RPMI7951 (cell line): Measurements from ENCODE around the gene TMEM151B. TPM values are rescaled to one million over a fixed set of nuclear protein-coding genes. Genes with fewer than 3 reads are reported as not detected.

ENCODE experiments used
- DNase-seq: peaks from one replicate; pipeline ENCODE4 v3.0.0-alpha.2; 2012; ENCODE audit warnings: low read depth
- total RNA-seq: library from RNA; depleted of rRNA; stranded (reverse); fragments of >200 nt; shearing (Covaris generic); gene quantifications from 2 replicates; pipeline ENCODE4 v1.2.3, GENCODE V29; 2014

TMEM151B gene
- total RNA-seq, 1 experiment from 2014 or later: 0.12 TPM

DNA sequence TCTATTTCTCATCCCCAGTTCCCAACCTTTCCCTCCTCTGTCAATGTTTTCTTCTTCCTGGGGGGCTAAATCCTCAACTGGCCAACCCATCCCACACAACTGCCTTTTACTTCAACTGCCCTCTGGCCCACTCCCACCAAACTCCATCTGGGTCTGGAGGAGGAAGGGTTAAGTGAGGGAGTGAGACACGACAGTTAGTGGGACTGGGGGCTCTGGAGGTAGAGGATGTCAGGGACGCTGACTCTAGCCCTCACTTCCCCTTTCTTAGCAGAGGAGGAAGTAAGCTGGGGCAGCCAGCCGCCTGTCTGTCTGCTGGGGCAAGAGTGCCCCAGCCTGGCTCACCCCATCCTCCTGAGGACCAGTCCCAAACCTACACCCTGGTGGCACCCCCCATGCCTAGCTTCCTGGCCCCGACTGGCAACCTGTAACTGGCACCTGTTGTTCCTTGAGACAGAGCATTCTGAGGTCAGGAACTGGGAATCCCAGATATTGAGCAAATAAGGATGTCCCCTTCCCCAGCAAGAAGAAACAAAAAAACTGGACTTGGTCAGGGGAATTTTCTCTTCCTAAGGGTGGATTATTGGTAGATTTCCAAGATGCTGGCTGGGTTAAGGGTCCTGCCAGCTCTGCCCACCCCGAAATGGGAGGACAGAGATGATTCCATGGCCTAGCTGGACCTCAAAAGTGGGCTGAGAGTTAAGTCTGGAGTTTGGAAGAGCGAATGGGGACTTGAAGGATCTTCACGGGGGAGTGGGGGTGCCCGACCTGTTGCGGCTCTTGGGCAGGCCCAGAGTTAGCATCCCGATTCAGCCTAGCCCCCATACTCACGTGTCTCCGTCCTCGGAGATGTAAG is 5.9 kb upstream of the TMEM151B start:
- DNase-seq: no peak

GRCh38 chr6:44265007-44265721 is 5.1 kb upstream of the TMEM151B start, which contains the start of gene NFKBIE:
Gene NFKBIE, minus strand, starts transcription at chr6:44265551. Its CDS starts 205 bp downstream, at chr6:44265346.
- peak; percentile 91 for DNase-seq

- no peak for DNase-seq
Measured at GRCh38 chr6:44265722-44266233, 4.5 kb upstream of the TMEM151B start.

GRCh38 chr6:44266347-44266746 is 3.9 kb upstream of the TMEM151B start:
- no peak for DNase-seq

GRCh38 chr6:44267252-44267651 is 3.0 kb upstream of the TMEM151B start:
- DNase-seq: no peak

DNA sequence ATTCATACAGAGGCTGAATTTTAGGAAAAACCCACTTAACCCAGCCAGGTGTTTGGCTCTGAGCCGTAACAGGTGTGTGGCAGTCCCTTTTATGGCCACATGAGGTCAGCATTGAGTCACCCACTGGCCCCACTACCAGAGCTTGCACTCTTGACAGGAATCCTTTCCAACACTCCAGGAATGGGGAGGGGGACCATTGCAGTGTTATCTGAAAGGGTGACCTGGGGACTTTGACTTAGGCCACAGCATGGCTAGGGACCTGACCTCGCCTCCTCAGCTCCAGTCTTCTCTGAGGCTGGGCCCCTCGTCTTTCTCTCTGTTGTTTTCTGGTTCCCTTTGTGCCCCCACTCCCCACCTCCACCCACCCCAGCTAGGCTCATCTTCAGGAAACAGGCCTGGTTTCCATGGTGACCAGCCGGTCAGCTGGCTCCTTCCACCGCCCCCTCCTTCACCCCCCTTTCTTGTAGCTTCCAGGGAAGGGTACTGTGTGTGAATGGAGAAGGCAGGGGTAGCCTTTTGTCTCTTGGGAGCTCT is 2.1 kb upstream of the TMEM151B start:
- DNase-seq: peak; percentile 25

DNA sequence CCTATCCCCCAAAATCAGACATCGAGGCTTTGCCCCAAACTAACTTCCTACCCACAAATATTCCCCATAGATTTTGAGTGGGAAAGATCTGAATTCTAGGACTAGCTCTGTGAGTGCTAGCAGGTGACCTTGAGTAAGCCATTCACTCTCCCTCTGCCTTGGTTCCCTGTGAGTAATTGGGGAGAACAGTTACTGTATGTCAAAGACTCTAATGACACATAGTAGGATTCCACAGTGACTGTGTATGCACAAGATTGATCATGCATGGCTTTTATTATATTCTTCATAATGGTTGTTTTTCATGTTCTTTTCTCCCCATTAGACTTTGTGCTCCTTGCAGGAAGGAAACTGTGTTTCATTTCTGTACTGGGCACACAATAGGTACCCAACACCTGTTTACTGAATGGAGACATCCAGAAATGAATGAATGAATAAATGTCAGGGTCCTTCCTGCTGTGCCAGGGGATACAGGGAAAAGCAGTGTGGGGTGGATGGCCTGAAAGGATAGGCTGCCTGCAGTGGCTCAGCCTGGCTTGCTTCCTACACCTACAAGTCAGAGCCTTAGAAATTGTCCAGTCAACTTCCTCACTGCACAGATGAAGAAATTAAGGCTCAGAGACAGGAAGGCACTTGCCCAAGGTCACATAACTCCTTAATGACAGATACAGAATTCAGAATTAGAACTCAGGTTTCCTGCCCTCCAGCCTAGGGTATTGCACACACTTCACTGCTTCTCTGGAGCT is 901 bp upstream of the TMEM151B start:
- DNase-seq: no peak

DNA sequence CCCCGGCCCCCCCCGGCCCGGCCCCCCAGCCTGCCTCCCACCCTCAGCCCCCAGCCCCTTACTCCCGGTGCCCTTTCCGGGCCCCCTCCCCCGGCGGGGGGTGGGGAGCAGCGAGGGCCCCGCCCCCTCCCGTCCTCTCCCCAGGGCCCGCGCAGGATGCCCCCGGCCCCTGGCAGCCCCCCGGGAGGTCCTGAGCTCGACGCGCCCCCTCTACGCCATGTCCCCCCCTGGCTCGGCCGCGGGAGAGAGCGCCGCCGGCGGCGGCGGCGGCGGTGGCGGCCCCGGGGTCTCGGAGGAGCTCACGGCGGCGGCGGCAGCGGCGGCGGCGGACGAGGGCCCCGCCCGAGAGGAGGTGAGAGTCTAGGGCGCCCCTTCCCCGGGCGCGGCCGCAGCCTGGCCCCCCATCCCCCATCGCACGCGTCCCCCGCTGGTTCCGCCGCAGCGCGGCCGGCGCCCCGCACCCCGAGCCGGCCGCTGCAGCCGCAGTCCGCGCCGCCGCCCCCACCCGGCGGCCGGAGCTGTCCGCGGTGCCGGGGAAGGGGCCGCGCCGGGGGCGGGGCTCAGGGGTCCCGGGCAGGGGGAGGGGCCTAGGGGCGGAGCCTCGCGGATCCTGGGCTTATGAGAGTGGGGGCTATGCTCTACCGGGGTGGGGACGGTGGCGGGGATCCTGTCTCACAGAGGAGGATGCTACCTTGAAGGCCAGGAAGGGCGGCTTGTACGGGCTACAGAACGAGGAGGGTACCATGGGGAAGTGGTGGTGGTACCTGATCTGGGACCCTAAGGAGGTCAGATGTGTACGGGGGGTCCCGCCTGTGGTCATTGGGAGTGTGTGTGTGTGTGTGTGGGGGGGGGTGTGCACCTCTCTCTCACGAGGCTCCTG is 516 bp downstream of the TMEM151B start:
- no peak for DNase-seq

DNA sequence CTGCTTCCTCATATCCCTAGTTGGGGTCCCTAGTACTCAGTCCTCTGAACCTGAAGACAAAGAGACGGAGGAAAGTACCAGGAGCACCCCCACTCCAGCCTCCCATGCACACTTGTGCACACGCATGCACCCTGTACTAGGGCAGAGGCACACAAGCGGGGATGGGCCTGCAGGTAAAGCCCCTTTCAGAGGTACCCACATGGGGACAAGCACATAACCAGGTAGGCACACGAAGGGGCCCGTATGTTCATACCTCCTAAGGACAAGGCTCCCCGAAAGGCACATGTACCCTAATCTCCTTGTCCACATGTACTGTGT is 1.1 kb downstream of the TMEM151B start:
- no peak for DNase-seq

- DNase-seq: no peak
Measured at GRCh38 chr6:44271914-44272313, 1.7 kb downstream of the TMEM151B start.

DNA sequence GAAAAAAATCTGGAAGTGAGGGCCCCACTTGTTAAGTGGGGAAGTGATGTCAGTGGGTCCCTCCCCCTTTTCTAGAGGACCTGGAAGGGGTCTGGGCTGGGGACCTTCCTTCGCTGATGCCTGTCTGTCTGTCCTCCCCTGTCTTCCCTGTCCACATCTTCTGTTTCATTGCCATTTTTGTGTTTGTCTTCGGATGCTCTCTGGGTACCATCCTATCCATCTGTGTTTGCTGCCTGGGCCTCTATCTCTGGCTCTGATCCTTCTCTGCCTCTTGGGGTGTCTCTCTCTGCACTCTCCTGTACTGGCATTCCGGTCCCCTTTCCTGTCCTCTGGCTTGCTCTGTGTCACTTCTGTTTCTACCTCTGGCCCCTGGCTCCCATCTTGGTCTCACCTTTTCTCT is 2.3 kb downstream of the TMEM151B start:
- no peak for DNase-seq

- no peak for DNase-seq
Measured at GRCh38 chr6:44272999-44273566, 2.8 kb downstream of the TMEM151B start.

DNA sequence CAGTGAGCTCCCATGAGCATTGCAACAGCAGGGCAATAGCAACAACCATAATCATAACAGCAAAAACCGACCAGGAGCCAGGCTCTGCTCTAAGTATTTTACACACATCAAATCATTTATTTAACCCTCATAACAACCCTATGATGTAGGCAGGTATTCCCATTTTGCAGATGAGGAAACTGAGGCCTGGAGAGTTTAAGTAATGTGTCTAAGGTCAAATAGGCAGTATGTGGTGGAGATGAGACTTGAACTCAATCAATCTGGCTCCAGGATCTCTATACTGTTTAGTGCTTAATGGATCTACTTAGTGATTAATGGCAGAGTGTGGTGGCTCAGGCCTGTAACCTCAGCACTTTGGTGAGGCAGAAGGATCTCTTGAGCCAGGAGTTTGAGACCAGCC is 3.4 kb downstream of the TMEM151B start:
- no peak for DNase-seq

DNA sequence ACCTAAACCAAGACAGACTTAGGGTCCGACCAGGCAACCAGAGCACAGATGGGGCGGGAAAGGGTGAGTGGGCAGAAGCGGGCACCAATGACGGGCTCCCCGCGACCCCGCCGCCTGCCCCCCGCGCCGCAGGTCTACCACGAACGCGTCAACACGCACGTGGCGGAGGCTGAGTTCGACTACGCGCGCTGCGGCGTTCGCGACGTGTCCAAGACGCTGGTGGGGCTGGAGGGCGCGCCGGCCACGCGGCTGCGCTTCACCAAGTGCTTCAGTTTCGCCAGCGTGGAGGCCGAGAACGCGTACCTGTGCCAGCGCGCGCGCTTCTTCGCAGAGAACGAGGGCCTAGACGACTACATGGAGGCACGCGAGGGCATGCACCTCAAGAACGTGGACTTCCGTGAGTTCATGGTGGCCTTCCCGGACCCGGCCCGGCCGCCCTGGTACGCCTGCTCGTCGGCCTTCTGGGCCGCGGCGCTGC is 5.1 kb downstream of the TMEM151B start:
- DNase-seq: no peak

DNA sequence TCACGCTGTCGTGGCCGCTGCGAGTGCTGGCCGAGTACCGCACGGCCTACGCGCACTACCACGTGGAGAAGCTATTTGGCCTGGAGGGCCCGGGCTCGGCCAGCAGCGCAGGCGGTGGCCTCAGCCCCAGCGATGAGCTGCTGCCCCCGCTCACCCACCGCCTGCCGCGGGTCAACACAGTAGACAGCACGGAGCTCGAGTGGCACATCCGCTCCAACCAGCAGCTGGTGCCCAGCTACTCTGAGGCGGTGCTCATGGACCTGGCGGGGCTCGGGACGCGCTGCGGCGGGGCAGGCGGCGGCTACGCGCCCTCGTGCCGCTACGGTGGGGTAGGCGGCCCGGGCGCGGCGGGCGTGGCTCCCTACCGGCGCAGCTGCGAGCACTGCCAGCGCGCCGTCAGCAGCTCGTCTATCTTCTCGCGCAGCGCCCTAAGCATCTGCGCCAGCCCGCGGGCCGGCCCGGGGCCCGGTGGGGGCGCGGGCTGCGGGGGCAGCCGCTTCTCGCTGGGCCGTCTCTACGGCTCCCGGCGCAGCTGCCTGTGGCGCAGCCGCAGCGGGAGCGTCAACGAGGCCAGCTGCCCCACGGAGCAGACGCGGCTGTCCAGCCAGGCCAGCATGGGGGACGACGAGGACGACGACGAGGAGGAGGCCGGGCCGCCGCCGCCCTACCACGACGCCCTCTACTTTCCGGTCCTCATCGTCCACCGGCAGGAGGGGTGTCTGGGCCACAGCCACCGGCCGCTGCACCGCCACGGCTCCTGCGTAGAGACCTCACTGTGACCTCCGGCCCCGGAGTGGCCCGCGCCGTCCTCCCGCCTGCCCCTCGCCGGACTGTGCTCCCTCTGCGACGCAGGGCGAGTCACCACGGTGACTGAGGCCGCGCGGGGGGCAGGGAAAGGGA is 5.7 kb downstream of the TMEM151B start:
- DNase-seq: no peak

DNA sequence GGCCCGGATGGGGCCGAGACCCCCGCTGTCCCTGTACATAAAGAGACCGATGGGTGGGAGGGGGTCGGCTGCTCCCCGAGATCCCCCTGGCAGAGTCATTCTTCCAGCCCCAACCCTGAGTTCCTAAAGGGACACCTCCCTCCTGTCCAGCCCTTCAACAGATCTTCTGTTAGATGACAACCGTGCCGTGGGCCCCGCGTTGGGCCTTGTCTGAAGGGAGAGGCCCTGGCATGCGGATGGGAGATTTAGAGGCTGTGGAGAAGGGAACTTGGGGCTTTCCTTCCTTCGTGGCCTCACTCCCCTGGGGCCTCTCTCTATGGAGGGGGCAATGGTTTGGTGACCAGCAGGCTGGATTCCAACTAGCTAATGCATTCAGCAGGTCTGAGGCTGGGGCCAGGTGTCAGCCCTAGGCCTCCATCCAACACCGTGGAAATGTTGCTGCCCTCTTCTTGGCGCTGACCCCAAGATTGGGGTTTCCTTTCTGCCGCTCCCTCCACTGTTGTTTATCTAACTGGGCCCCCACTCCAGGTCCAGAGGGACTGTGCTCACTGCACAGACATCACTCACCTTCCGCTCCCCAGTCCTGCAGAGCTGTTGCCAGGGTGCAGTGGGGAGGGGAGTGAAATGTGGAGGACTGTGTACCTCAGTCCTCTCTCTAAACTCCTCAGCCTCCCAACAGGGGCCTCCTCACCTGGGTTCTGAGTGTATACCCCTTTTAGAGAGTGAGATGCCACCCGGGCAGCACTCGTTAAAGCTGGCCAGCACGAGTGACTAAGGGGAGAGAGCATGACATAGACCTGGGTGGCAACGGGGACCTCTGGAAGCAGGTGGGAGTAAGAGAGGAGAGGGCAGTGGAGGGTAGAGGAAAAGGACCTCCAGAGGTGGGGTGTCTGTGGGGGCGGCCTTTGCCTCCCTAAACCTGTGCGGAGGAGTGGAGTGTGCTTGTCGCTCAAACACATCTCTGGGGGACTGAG is 6.7 kb downstream of the TMEM151B start:
- no peak for DNase-seq

DNA sequence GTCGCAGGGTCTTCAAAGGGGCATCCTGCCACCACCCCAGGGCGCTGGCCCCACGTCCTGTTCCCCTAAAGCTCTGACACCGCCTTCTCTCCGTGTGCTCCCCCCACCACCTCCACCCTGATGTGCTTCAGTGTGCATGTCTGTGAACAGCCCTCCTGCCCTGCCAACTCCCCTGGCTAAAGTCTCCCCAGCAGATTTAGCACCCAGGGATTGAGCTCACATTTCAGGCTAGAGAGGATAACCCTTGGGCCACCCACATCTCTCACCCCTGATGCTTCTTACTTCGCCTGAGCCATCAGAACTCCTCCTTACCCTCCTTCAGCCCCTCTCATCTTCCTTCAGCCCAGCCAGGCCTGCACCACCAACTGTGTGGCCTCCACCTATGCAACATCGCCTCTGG is 7.5 kb downstream of the TMEM151B start:
- no peak for DNase-seq

- no peak for DNase-seq
Measured at GRCh38 chr6:44278315-44278714, 8.1 kb downstream of the TMEM151B start.
